ENCODE results near the gene MARF1.
"Not testable (repeated sequence)": the region's sequence is repeated elsewhere in the genome, so short reads cannot be mapped to it uniquely, and the experiment has no call there.

MARF1 gene

GRCh38 chr16:15653227-15653626 lies 10.3 kb upstream of the MARF1 start:
- no peak for DNase-seq

GRCh38 chr16:15652293-15653001 lies 9.5 kb upstream of the MARF1 start:
- no peak for DNase-seq

GRCh38 chr16:15650698-15651171 lies 7.8 kb upstream of the MARF1 start:
- DNase-seq = peak; percentile 39 to 62

- DNase-seq = peak; percentile 85 to 86
Measured at GRCh38 chr16:15650019-15650697, 7.2 kb upstream of the MARF1 start, which contains the start of gene NDE1. Gene NDE1, plus strand, starts transcription at chr16:15650245. Its CDS starts 14,534 bp downstream, at chr16:15664779.

- DNase-seq = no peak
Measured at GRCh38 chr16:15649727-15650018, 6.7 kb upstream of the MARF1 start.

GRCh38 chr16:15649311-15649710 lies 6.4 kb upstream of the MARF1 start:
- DNase-seq = not testable (repeated sequence)

- no peak for DNase-seq
Measured at GRCh38 chr16:15648135-15648730, 5.3 kb upstream of the MARF1 start.

- DNase-seq = no peak
Measured at GRCh38 chr16:15647294-15648014, 4.5 kb upstream of the MARF1 start.

- DNase-seq = not testable (repeated sequence)
Measured at GRCh38 chr16:15646557-15647293, 3.8 kb upstream of the MARF1 start.

GRCh38 chr16:15644962-15645465 lies 2.1 kb upstream of the MARF1 start:
- DNase-seq = not testable (repeated sequence)

- no peak for DNase-seq
Measured at GRCh38 chr16:15644267-15644961, 1.5 kb upstream of the MARF1 start.

- peak in 1 of 2 donors; percentile 60 for DNase-seq
Measured at GRCh38 chr16:15643946-15644250, 944 bp upstream of the MARF1 start.

GRCh38 chr16:15642557-15643047 lies 352 bp downstream of the MARF1 start:
- DNase-seq = peak; percentile 87 to 90

GRCh38 chr16:15641753-15642556 lies 999 bp downstream of the MARF1 start:
- DNase-seq = no peak

GRCh38 chr16:15640966-15641365 lies 2.0 kb downstream of the MARF1 start:
- DNase-seq = no peak

GRCh38 chr16:15639061-15639568 lies 3.8 kb downstream of the MARF1 start:
- peak in 1 of 2 donors; percentile 40 for DNase-seq

GRCh38 chr16:15636392-15636873 lies 6.5 kb downstream of the MARF1 start:
- peak; percentile 28 to 59 for DNase-seq

GRCh38 chr16:15635926-15636325 lies 7.0 kb downstream of the MARF1 start:
- no peak for DNase-seq

GRCh38 chr16:15631730-15632409 lies 11.1 kb downstream of the MARF1 start:
- no peak for DNase-seq

GRCh38 chr16:15621889-15622288 lies 21.1 kb downstream of the MARF1 start:
- no peak for DNase-seq

Data from CD4-positive, alpha-beta T cell treated with Interleukin-4 for 1 hour (primary cell).